Stimulated activated CD8-positive, alpha-beta memory T cell treated with anti-CD3 and anti-CD28 coated beads, Interleukin-7, amount 100 ng/mL, for 1 hour (primary cell): ENCODE data around the gene NANOS3.
"Not testable (repeated sequence)": the region's sequence is repeated elsewhere in the genome, so short reads cannot be mapped to it uniquely, and the experiment has no call there.

Experiments
- DNase-seq, 2 donors: peaks; one replicate each; pipeline ENCODE4 v3.0.0-alpha.2; 2020; ENCODE audit warnings: low read depth in 2 of 2

Gene NANOS3

GRCh38 chr19:13843104-13843921, 33.6 kb upstream of the NANOS3 start:
- no peak for DNase-seq

DNA sequence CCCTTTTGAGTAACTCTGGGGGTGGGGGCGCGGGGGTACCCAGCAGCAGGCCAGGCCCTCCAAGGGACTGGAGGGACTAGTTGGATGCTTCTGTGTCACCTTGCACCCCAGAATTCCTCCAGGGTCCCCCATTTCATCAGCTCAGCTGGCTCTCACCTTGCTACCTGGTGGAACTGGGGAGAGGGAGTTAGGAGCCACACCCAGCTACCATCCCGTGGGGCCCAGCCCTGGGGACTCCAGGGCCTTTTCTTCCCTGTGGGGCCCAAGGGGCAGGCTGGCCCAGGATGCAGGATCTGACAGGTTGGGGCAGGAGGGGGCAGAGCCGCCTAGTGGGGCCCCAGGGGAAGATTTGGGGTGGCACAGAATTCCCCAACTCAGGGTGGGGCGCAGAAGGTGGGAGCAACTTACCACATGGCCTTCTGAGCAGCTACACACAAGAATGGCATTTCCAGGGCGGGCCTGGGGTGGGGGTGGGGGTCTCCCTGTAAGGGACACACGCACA, 32.8 kb upstream of the NANOS3 start:
- no peak for DNase-seq

GRCh38 chr19:13846557-13847406, 30.2 kb upstream of the NANOS3 start:
- DNase-seq = peak; percentile 93 to 96

GRCh38 chr19:13847407-13848339, 29.3 kb upstream of the NANOS3 start:
- peak in 1 of 2 donors; percentile 72 for DNase-seq

GRCh38 chr19:13848340-13848677, 28.6 kb upstream of the NANOS3 start:
- DNase-seq = no peak

- no peak for DNase-seq
Observed at GRCh38 chr19:13848798-13849676, 27.9 kb upstream of the NANOS3 start.

GRCh38 chr19:13849991-13850909, 26.7 kb upstream of the NANOS3 start:
- DNase-seq = no peak

GRCh38 chr19:13850910-13851733, 25.8 kb upstream of the NANOS3 start:
- peak in 1 of 2 donors; percentile 53 for DNase-seq

DNA sequence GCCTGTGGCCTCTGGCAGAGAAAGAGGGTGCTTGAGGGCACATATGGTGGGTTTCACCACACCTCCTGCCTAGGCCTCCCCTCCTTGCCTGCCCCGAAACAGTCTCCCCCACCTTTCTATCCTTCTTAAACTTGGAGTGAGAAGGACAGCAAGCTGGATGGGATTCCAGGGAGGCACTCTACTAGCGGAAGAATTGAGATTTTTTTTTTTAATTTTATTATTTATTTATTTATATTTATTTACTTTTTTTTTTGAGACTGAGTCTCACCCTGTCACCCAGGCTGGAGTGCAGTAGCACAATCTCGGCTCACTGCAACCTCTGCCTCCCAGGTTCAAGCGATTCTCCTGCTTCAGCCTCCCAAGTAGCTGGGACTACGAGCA, 25.2 kb upstream of the NANOS3 start:
- DNase-seq = not testable (repeated sequence)

DNA sequence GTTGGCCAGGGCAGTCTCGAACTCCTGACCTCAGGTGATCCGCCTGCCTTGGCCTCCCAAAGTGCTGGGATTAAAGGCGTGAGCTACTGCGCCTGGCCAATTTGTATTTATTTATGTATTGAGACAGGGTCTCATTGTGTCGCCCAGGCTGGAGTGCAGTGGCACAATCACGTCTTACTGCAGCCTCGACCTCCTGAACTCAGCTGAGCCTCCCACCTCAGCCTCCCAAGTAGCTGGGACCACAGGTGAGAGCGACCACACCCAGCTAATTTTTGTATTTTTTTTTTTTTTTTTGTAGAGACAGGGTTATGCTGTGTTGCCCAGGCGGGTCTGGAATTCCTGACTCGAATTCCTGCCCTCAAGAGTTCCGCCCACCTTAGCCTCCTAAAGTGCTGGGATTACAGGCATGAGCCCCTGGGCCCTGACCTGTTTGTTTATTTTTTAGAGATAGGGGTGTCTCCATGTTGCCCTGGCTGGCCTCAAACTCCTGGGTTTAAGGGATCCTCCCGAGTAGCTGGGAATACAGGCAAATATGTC, 24.7 kb upstream of the NANOS3 start:
- not testable (repeated sequence) for DNase-seq

DNA sequence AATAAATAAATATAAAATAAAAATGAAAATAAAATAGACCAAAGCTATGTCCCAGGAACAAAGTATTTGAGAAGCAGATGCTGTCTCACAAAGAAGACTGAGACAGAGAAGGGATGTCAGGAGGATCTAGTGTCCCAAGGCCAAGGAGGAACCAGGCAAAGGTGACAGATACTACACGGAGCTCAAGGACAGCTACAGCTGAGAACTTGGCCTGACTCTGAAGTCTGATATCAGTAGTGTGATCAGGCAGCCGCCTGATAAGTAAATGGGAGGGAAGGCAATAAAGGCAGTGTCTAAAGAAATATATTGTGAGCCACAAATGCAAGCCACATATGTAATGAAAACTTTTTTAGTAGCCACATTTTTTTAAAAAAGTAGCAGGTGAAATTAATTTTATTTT, 20.4 kb upstream of the NANOS3 start:
- DNase-seq = no peak

DNA sequence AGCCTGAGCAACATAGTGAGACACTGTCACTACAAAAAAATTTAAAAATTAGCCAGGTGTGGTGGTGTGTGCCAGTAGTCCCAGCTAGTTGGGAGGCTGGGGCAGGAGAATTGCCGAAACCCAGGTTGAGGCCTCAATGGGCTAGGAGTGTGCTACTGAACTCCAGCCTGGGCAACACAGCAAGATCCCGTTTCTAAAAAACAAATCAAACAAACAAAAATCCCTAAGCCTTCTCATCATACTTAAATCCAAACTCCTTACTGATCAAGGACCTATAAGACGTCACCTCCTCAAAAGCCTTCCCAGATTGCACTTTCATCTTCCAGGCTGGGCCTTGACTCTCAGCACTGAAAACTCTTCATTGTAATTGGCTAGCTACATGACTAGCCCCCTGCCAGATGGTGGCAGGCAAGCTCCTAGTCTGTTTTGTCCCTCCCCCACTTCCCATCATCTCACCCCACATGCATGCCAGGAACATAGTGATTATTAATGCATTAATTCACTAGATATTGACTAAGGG, 17.5 kb upstream of the NANOS3 start:
- DNase-seq = no peak

DNA sequence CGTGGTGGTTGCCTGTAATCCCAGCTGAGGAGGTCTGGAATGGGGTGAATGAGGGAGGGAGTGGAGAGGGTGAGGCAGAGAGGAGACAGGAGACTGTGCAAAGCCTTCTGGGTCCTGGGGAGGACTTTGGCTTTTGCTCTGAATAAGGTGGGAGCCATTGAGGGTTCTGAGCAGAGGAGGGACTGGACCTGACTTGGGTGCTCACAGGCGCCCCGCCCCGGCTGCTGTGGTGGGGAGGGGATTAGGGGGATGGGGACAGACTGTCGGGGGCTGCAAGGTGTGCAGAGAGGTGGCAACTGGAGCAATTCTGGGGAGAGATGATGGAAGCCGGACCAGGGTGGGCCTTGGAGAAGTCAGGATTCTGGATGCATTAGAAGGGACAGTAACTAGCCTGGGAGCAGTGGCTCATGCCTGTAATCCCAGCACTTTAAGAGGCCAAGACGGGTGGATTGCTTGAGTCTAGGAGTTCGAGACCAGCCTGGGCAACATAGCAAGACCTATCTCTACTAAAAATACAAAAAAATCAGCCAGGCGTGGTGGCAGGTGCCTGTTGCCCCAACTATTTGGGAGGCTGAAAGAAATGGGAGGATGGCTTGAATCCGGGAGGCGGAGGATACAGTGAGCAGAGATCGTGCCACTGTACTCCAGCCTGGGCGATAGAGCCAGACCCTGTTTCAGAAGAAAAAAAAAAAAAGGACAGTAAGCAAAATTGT, 16.1 kb upstream of the NANOS3 start:
- no peak for DNase-seq

- no peak for DNase-seq
Observed at GRCh38 chr19:13861392-13861713, 15.6 kb upstream of the NANOS3 start.

DNA sequence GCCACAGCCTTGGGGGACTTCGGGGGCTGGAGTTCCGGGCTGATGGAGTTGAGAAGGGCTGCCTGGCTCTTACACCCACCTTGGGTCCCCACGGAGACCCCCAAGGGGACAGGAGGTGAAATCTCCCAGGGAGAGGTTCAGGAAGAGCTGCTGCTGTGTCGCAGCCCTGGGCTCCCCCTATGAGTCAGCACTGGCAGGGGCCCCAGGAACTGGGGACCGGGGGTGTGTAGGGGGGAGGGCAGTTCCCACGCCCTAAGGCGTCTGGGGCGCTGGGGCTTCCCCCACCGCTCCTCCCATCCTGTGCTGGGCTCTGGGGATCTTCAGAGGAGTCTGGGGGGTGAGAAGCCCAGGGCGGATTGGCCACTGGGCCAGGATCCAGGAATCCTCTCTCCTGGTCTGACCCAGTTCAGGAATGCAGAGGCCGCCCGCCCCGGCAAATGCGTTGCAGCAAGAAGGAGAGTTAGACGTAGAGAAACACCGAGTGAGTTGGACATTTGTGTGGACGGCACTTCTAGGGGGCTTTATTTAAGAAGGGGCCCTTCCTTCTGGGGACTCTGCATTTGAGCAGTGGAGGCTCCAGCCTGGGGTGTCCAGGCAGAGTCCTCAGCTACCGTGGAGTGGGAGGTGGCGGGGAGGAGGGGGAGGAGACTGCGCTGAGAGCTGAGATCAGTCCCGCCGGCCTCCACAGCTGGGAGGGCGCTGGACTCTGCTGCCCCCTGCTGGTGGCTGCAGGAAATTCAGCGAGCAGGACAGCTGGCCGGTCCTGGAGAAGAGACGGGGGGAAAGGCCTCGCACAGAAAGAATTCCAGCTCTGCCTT, 15.0 kb upstream of the NANOS3 start:
- peak; percentile 67 to 83 for DNase-seq

- no peak for DNase-seq
Observed at GRCh38 chr19:13864046-13864666, 12.8 kb upstream of the NANOS3 start.
